Erythroblast (primary cell): Measurements from ENCODE around the gene RAD50.

ENCODE experiments used
- GATA1 ChIP-seq: IDR thresholded peaks from 2 replicates; pipeline ENCODE4 v1.6.1; 2011; ENCODE audit warnings: low read depth, mild to moderate bottlenecking, control low read depth, low read length, moderate library complexity
- POLR2A ChIP-seq: IDR thresholded peaks from 2 replicates; pipeline ENCODE4 v1.6.1; 2011; ENCODE audit warnings: mild to moderate bottlenecking, low read length

DNA sequence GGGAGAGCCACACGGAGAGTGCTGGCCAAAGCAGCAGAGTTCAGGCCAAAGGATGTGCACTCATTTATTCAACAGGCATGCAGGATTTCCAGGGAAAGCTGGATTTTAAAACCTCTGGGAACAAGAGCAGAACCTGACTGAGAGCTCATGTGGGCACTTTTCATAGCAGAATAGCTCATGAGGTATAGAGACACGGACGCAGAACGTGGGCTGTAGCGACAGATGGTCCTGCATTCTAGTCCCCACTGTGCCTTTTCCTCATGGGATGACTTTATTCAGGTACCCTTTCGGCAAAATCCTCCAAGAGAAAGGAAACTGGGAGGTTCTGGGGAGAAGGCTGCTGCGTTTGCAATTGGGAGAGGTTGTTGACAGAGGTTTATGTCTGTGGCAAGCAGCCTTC is 122.4 kb downstream of the RAD50 start:
- TF ChIP-seq POLR2A (no peak), GATA1 (no peak)
